Measurements from ENCODE around the gene HSDL2.

Gene HSDL2

DNA sequence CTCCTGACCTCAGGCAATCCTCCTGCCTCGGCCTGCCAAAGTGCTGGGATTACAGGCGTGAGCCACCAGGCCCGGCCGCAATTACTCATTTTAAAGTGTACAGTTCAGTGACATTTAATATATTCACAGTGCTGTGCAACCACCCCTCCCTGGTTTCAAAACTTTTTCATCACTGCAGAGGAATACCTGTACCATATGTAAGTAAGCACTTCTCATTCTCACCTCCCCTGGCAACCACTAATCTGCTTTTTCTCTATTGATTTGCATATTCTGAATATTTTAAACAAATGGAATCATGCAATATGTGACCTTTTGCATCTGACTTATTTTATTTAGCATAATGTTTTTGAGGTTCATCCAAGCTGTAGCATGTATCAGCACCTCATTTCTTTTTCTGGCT is 85.4 kb downstream of the HSDL2 start:
- Histone ChIP-seq H3K9me3 (no peaks in the 10 kb centered on the region; the same call in 1 of the 2 replicates), H3K4me1 (peaks cover 3% of the 10 kb centered on the region; the same call in 1 of the 2 replicates), H3K27me3 (no peaks in the 10 kb centered on the region), H3K4me3 (ENCODE audit: low read depth, low read length) (no peak overlapping the region), H3K36me3 (peaks cover 13% of the 10 kb centered on the region)
- TF ChIP-seq, protein P1, sequence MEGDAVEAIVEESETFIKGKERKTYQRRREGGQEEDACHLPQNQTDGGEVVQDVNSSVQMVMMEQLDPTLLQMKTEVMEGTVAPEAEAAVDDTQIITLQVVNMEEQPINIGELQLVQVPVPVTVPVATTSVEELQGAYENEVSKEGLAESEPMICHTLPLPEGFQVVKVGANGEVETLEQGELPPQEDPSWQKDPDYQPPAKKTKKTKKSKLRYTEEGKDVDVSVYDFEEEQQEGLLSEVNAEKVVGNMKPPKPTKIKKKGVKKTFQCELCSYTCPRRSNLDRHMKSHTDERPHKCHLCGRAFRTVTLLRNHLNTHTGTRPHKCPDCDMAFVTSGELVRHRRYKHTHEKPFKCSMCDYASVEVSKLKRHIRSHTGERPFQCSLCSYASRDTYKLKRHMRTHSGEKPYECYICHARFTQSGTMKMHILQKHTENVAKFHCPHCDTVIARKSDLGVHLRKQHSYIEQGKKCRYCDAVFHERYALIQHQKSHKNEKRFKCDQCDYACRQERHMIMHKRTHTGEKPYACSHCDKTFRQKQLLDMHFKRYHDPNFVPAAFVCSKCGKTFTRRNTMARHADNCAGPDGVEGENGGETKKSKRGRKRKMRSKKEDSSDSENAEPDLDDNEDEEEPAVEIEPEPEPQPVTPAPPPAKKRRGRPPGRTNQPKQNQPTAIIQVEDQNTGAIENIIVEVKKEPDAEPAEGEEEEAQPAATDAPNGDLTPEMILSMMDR (IDR thresholded peaks at IDR 0.05; ENCODE audit: low read depth, low read length): no peak
- no peak for DNase-seq

DNA sequence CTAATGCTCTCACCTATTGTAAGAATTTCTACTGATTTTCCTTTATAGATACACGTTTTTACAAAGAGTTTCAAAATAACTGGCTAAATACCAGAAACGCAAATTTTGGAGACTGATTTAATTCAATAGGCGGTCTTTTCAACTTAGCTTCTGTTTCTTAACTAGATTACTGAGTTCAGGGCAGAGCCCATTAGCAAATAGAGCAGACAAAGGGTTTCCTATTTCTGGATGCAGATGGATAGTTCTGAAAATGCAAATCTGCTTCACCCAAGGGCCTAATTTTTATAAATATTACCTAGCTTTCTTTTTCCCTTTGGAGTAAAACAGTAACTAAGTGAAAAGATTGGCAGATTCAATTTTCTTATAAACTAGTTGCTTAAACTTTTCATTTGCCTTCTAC is 93.1 kb downstream of the HSDL2 start:
- Histone ChIP-seq H3K36me3 (no peaks in the 10 kb centered on the region), H3K4me1 (peaks cover 3% of the 10 kb centered on the region; the same call in 1 of the 2 replicates), H3K9me3 (no peaks in the 10 kb centered on the region), H3K4me3 (ENCODE audit: low read depth, low read length) (no peak overlapping the region), H3K27me3 (no peaks in the 10 kb centered on the region)
- no peak for DNase-seq
- TF ChIP-seq, protein P1 (IDR thresholded peaks at IDR 0.05; ENCODE audit: low read depth, low read length): no peak

DNA sequence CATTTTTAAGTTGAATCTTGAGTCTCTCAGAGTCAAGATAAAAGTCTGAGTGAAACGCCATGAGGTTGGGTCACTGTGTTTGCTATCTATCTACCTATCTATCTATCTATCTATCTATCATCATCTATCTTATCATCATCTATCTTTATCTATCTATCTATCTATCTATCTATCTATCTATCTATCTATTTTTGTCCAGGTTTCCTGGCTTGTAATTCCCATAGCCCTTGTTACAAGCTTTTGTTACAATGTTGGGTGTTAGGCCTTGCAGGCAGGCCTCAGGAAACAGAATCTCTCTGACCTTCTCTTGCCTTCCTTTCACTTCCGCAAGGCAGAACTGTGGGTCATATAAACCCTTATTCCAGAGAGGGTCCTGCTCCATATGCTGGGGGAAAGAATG is 94.1 kb downstream of the HSDL2 start:
- no peaks in the 10 kb centered on the region for H3K4me1 ChIP-seq
- DNase-seq: no peak
- TF ChIP-seq, protein P1 (IDR thresholded peaks at IDR 0.05; ENCODE audit: low read depth, low read length): no peak

DNA sequence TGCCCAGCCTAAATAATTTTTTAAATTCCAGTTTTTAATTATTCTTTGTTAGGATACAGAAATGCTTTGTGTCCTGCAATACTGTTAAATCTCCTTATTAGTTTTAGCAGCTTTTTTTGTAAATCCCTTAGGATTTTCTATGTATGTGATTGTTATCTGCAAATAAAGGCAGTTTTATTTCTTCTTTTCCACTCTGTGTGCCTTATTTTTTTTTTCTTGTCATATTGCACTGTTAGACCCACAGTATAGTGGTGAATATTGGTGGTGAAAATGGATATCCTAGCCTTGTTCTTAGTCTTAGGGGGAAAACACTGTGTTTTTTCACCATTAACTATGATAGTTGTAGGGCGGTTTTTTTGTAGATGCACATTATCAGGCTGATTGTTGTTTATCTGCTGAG is 95.4 kb downstream of the HSDL2 start:
- Histone ChIP-seq H3K27me3 (no peaks in the 10 kb centered on the region), H3K36me3 (no peaks in the 10 kb centered on the region), H3K4me1 (no peaks in the 10 kb centered on the region), H3K4me3 (ENCODE audit: low read depth, low read length) (no peak overlapping the region), H3K9me3 (no peaks in the 10 kb centered on the region)
- TF ChIP-seq, protein P1 (IDR thresholded peaks at IDR 0.05; ENCODE audit: low read depth, low read length): no peak
- DNase-seq: no peak

More for the DNA sequence above, 94.1 kb downstream of the HSDL2 start:
- no peak overlapping the region for H3K4me3 ChIP-seq (ENCODE audit: low read depth, low read length)
- no peaks in the 10 kb centered on the region for H3K9me3 ChIP-seq
- H3K27me3 ChIP-seq: no peaks in the 10 kb centered on the region
- no peaks in the 10 kb centered on the region for H3K36me3 ChIP-seq

DNA sequence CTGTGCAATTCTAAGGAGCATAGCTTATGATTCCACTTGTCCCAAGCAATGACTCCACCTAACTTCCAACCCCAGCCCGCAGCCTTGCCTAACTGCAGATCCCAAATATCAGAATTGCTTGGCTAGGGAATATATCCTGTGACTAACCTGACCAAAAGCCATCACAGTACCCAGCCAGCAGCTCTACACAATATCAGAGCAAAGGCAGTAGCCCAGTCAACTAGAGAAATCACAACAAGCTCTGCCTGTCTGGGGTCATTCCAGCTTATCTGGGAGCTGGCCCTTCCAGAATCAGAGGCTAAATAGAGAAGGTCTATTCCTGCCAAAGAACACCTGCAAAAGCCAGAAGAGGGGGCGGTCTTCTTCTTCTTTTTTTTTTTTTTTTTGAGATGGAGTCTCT is 97.4 kb downstream of the HSDL2 start:
- H3K4me1 ChIP-seq: no peaks in the 10 kb centered on the region
- H3K27me3 ChIP-seq: no peaks in the 10 kb centered on the region
- no peaks in the 10 kb centered on the region for H3K9me3 ChIP-seq
- H3K36me3 ChIP-seq: no peaks in the 10 kb centered on the region
- no peak overlapping the region for H3K4me3 ChIP-seq (ENCODE audit: low read depth, low read length)
- TF ChIP-seq, protein P1 (IDR thresholded peaks at IDR 0.05; ENCODE audit: low read depth, low read length): no peak
- DNase-seq: no peak

DNA sequence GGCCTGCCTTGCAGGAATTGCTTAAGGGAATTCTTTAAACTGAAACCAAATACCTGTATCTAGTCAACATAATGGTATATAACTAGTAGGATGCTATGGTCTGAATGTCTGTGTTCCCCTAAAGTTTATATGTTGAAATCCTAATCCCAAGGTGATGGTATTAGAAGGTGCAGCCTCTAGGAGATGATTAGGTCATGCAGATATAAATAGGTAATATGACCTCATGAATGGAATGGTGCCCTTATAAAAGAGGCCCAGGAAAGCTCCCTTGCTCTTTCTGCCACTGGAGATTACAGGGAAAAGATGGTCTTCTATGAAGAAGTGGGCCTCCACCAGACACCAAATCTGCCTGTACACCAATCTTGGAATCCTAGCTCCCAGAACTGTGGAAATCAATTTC is 99.3 kb downstream of the HSDL2 start:
- TF ChIP-seq, protein P1 (IDR thresholded peaks at IDR 0.05; ENCODE audit: low read depth, low read length): no peak
- no peaks in the 10 kb centered on the region for H3K4me1 ChIP-seq
- H3K27me3 ChIP-seq: no peaks in the 10 kb centered on the region
- H3K36me3 ChIP-seq: no peaks in the 10 kb centered on the region
- DNase-seq: no peak
- H3K4me3 ChIP-seq (ENCODE audit: low read depth, low read length): no peak overlapping the region
- no peaks in the 10 kb centered on the region for H3K9me3 ChIP-seq

Measured in BE2C (cell line).